Stimulated activated memory B cell treated with anti-CD40 and anti-IgM and Interleukin-4, amounts not matched to agents 10 μg/mL and 1 μg/mL and 100 μg/mL, for 72 hours (primary cell): ENCODE data around the gene PPM1N.
A peak's percentile ranks its signal among the peaks of the same experiment; 100 is the strongest.

Experiments
- ATAC-seq: fragments of 150-1000 bp; cut with Tn5 transposase; 2 replicates; pipeline ENCODE4 v1.10.0; 2021
- H3K27ac Mint-ChIP-seq: one replicate; pipeline ENCODE4 v1.8.0; 2022; ENCODE audit warnings: mild to moderate bottlenecking, mixed read lengths
- H3K27me3 Mint-ChIP-seq: one replicate; pipeline ENCODE4 v1.8.0; 2022; ENCODE audit warnings: mixed read lengths
- H3K36me3 Mint-ChIP-seq: one replicate; pipeline ENCODE4 v1.8.0; 2022; ENCODE audit warnings: mixed read lengths
- H3K4me1 Mint-ChIP-seq: one replicate; pipeline ENCODE4 v1.8.0; 2022; ENCODE audit warnings: mixed read lengths
- H3K4me3 Mint-ChIP-seq: one replicate; pipeline ENCODE4 v1.8.0; 2022; ENCODE audit warnings: mild to moderate bottlenecking, moderate library complexity, mixed read lengths
- H3K9me3 Mint-ChIP-seq: one replicate; pipeline ENCODE4 v1.8.0; 2022; ENCODE audit warnings: mixed read lengths

Gene PPM1N

GRCh38 chr19:45523642-45524256 lies 25.5 kb downstream of the PPM1N start:
- H3K9me3 Mint-ChIP-seq, result no peaks in the 10 kb centered on the region
- H3K4me3 Mint-ChIP-seq, result no peak overlapping the region
- H3K4me1 Mint-ChIP-seq, result peaks cover 42% of the 10 kb centered on the region
- H3K27me3 Mint-ChIP-seq, result no peaks in the 10 kb centered on the region
- ATAC-seq, result peak; percentile 97
- peaks cover 48% of the 10 kb centered on the region for H3K36me3 Mint-ChIP-seq
- H3K27ac Mint-ChIP-seq, result peak overlapping the region; percentile 7

- Mint-ChIP-seq H3K9me3 (no peaks in the 10 kb centered on the region), H3K27me3 (no peaks in the 10 kb centered on the region), H3K4me3 (no peak overlapping the region), H3K36me3 (peaks cover 47% of the 10 kb centered on the region), H3K27ac (no peak overlapping the region), H3K4me1 (peaks cover 49% of the 10 kb centered on the region)
- ATAC-seq, result no peak
Measured at GRCh38 chr19:45524575-45525129, 26.4 kb downstream of the PPM1N start.

- Mint-ChIP-seq H3K4me1 (peaks cover 49% of the 10 kb centered on the region), H3K9me3 (no peaks in the 10 kb centered on the region), H3K36me3 (peaks cover 41% of the 10 kb centered on the region), H3K27me3 (no peaks in the 10 kb centered on the region), H3K4me3 (no peak overlapping the region), H3K27ac (no peak overlapping the region)
- ATAC-seq, result no peak
Measured at GRCh38 chr19:45526143-45526542, 27.9 kb downstream of the PPM1N start.

GRCh38 chr19:45526971-45527370 lies 28.7 kb downstream of the PPM1N start:
- Mint-ChIP-seq H3K9me3 (peaks cover 4% of the 10 kb centered on the region), H3K4me1 (peaks cover 46% of the 10 kb centered on the region), H3K27ac (peak overlapping the region; percentile 30), H3K36me3 (peaks cover 41% of the 10 kb centered on the region), H3K27me3 (no peaks in the 10 kb centered on the region), H3K4me3 (no peak overlapping the region)
- ATAC-seq, result no peak

- no peak for ATAC-seq
- peak overlapping the region; percentile 30 for H3K27ac Mint-ChIP-seq
- H3K9me3 Mint-ChIP-seq, result peaks cover 4% of the 10 kb centered on the region
- H3K4me3 Mint-ChIP-seq, result peak overlapping the region; percentile 4
- H3K4me1 Mint-ChIP-seq, result peaks cover 42% of the 10 kb centered on the region
- no peaks in the 10 kb centered on the region for H3K27me3 Mint-ChIP-seq
- peaks cover 41% of the 10 kb centered on the region for H3K36me3 Mint-ChIP-seq
Measured at GRCh38 chr19:45527731-45528130, 29.5 kb downstream of the PPM1N start.

GRCh38 chr19:45528149-45528743 lies 30.0 kb downstream of the PPM1N start:
- ATAC-seq, result no peak
- Mint-ChIP-seq H3K9me3 (peaks cover 4% of the 10 kb centered on the region), H3K4me1 (peaks cover 42% of the 10 kb centered on the region), H3K27me3 (no peaks in the 10 kb centered on the region), H3K27ac (peak overlapping the region; percentile 30), H3K36me3 (peaks cover 41% of the 10 kb centered on the region), H3K4me3 (no peak overlapping the region)

- Mint-ChIP-seq H3K4me1 (peaks cover 35% of the 10 kb centered on the region), H3K9me3 (peaks cover 4% of the 10 kb centered on the region), H3K36me3 (peaks cover 35% of the 10 kb centered on the region), H3K4me3 (peak overlapping the region; percentile 46), H3K27ac (peak overlapping the region; percentile 30), H3K27me3 (no peaks in the 10 kb centered on the region)
- ATAC-seq, result peak; percentile 36
Measured at GRCh38 chr19:45528744-45529419, 30.6 kb downstream of the PPM1N start.

- Mint-ChIP-seq H3K27ac (peak overlapping the region; percentile 30), H3K36me3 (peaks cover 29% of the 10 kb centered on the region), H3K4me3 (peak overlapping the region; percentile 46), H3K4me1 (peaks cover 33% of the 10 kb centered on the region), H3K27me3 (no peaks in the 10 kb centered on the region), H3K9me3 (peaks cover 4% of the 10 kb centered on the region)
- peak; percentile 20 for ATAC-seq
Measured at GRCh38 chr19:45529420-45529785, 31.2 kb downstream of the PPM1N start.

- Mint-ChIP-seq H3K4me3 (no peak overlapping the region), H3K27ac (no peak overlapping the region), H3K4me1 (peaks cover 23% of the 10 kb centered on the region), H3K27me3 (no peaks in the 10 kb centered on the region), H3K36me3 (peaks cover 18% of the 10 kb centered on the region), H3K9me3 (peaks cover 4% of the 10 kb centered on the region)
- ATAC-seq, result no peak
Measured at GRCh38 chr19:45531349-45531748, 33.1 kb downstream of the PPM1N start.

GRCh38 chr19:45539459-45539858 lies 41.2 kb downstream of the PPM1N start:
- Mint-ChIP-seq H3K9me3 (no peaks in the 10 kb centered on the region), H3K27me3 (no peaks in the 10 kb centered on the region), H3K27ac (no peak overlapping the region), H3K4me3 (no peak overlapping the region), H3K4me1 (peaks cover 9% of the 10 kb centered on the region), H3K36me3 (no peaks in the 10 kb centered on the region)
- no peak for ATAC-seq

- Mint-ChIP-seq H3K4me3 (no peak overlapping the region), H3K36me3 (no peaks in the 10 kb centered on the region), H3K27me3 (no peaks in the 10 kb centered on the region), H3K27ac (no peak overlapping the region), H3K4me1 (peaks cover 17% of the 10 kb centered on the region), H3K9me3 (no peaks in the 10 kb centered on the region)
- no peak for ATAC-seq
Measured at GRCh38 chr19:45542234-45542668, 44.0 kb downstream of the PPM1N start.

GRCh38 chr19:45547211-45547770 lies 49.0 kb downstream of the PPM1N start:
- Mint-ChIP-seq H3K36me3 (peaks cover 6% of the 10 kb centered on the region), H3K27ac (peak overlapping the region; percentile 61), H3K4me3 (no peak overlapping the region), H3K27me3 (no peaks in the 10 kb centered on the region), H3K9me3 (no peaks in the 10 kb centered on the region), H3K4me1 (peaks cover 28% of the 10 kb centered on the region)
- peak; percentile 32 for ATAC-seq

GRCh38 chr19:45547965-45548609 lies 49.8 kb downstream of the PPM1N start:
- ATAC-seq, result no peak
- Mint-ChIP-seq H3K9me3 (no peaks in the 10 kb centered on the region), H3K27ac (no peak overlapping the region)

More at GRCh38 chr19:45547965-45548609, 49.8 kb downstream of the PPM1N start:
- Mint-ChIP-seq H3K4me3 (no peak overlapping the region), H3K27me3 (no peaks in the 10 kb centered on the region), H3K4me1 (peaks cover 28% of the 10 kb centered on the region), H3K36me3 (peaks cover 6% of the 10 kb centered on the region)
